ENCODE measurements around the gene EDAR. TPM values are rescaled to one million over a fixed set of nuclear protein-coding genes. Genes with fewer than 3 reads are reported as not detected.

EDAR gene
- total and polyA plus RNA-seq, 2 of the 8 experiments (the other 6 are each of a cell fraction or from before 2014, with no cell fraction given): not detected

- H4K20me1 ChIP-seq (replicated peaks in 1 of 2; ENCODE audit: control insufficient read depth in 1 of 2, insufficient read depth in 2 of 2, low read length in 2 of 2): no peaks in the 10 kb centered on the region
- no peak overlapping the region for H2BK12ac ChIP-seq (ENCODE audit: low read depth, low read length)
- H3K4ac ChIP-seq (replicated peaks; ENCODE audit: insufficient read length, low read depth, low read length): no peak overlapping the region
- FAIRE-seq: no peak
- H3K4me3 ChIP-seq (ENCODE audit: extremely low read depth in 1 of 4, insufficient read depth in 2 of 4, low read depth in 3 of 4, low read length in 4 of 4): no peak overlapping the region
- H3K4me1 ChIP-seq (replicated peaks in 1 of 4; ENCODE audit: control insufficient read depth in 3 of 4, insufficient read depth in 4 of 4, low read length in 3 of 4): peaks cover 0 to 7% (median 2%) of the 10 kb centered on the region in 4 experiments; a peak in 2 of 7 replicates
- ChIA-PET POLR2A (ENCODE audit: partially characterized antibody) (no interaction called here), CTCF (ENCODE audit: partially characterized antibody) (interaction anchor here (0.6 to 3.5 kb wide), 7 partner anchors 9 to 189 kb away, joined by 3 to 15 read pairs (median 5); partner anchors contain the start of gene SH3RF3)
- H2AFZ ChIP-seq (ENCODE audit: low read length): no peak overlapping the region
- no peak overlapping the region for H3K23ac ChIP-seq (ENCODE audit: insufficient read length)
- H3K23me2 ChIP-seq (ENCODE audit: low read depth, low read length): peaks cover 4% of the 10 kb centered on the region; the same call in 1 of the 2 replicates
- H3K36me3 ChIP-seq (ENCODE audit: control insufficient read depth in 2 of 4, insufficient read depth in 4 of 4, low read length in 3 of 4): no peaks in the 10 kb centered on the region
- no peak overlapping the region for H2BK120ac ChIP-seq (replicated peaks; ENCODE audit: low read depth, low read length)
- H2BK20ac ChIP-seq (ENCODE audit: low read length): no peak overlapping the region
- H2BK15ac ChIP-seq (ENCODE audit: low read length): no peak overlapping the region
- H3K79me2 ChIP-seq (ENCODE audit: control insufficient read depth in 1 of 2, insufficient read depth in 2 of 2, low read length in 2 of 2): no peaks in the 10 kb centered on the region
- no peaks in the 10 kb centered on the region; a peak in 1 of 4 replicates for H3K9me3 ChIP-seq (ENCODE audit: insufficient read depth in 2 of 2, low read depth in 1 of 2, low read length in 1 of 2)
- no peak overlapping the region for H3K14ac ChIP-seq (ENCODE audit: insufficient read length)
- H3K4me2 ChIP-seq (ENCODE audit: insufficient read depth in 1 of 2, low read depth in 2 of 2, low read length in 2 of 2): no peak overlapping the region
- no peak overlapping the region for H2AK5ac ChIP-seq (ENCODE audit: low read depth, low read length)
- H3K27me3 ChIP-seq (replicated peaks in 1 of 4; ENCODE audit: control insufficient read depth in 3 of 4, extremely low read depth in 1 of 4, insufficient read depth in 3 of 4, low read length in 3 of 4): no peaks in the 10 kb centered on the region
- no peak overlapping the region for H3K9ac ChIP-seq (replicated peaks in 1 of 4; ENCODE audit: extremely low read depth in 1 of 4, low read depth in 3 of 4, low read length in 3 of 4)
- H2BK5ac ChIP-seq (ENCODE audit: low read depth, low read length): no peak overlapping the region
- no peak overlapping the region for H3K18ac ChIP-seq (ENCODE audit: extremely low read depth, low read length)
- no peak overlapping the region for H4K8ac ChIP-seq (ENCODE audit: extremely low read depth, insufficient read depth, low read length)
- H3K56ac ChIP-seq (replicated peaks; ENCODE audit: insufficient read length, low read depth, low read length): no peak overlapping the region
- no peaks in the 10 kb centered on the region for H3K79me1 ChIP-seq (ENCODE audit: low read depth, low read length)
- H3K27ac ChIP-seq (ENCODE audit: low read depth, low read length): no peak overlapping the region
- 90% methylated on average over 13 of the region's 13 CpGs; no CpG with 5 or more reads in 1 of the 2 experiments for WGBS, 2 experiments (ENCODE audit: extremely low coverage in 1 of 2, insufficient coverage in 1 of 2, insufficient read length in 1 of 2, insufficient replicate concordance in 2 of 2, low coverage in 1 of 2, low lambda C conversion rate in 2 of 2, missing lambda C conversion rate in 1 of 2)
- H4K91ac ChIP-seq (replicated peaks; ENCODE audit: insufficient read length, low read length): no peak overlapping the region
- DNase-seq (ENCODE audit: low read depth in 1 of 2, low spot score in 2 of 2): no peak
- no peak overlapping the region for H4K5ac ChIP-seq (ENCODE audit: insufficient read length, low read depth, low read length)
- TF ChIP-seq SP1 (IDR thresholded peaks at IDR 0.05; ENCODE audit: low read depth, low read length): no peak
- no peak for TF ChIP-seq POLR2AphosphoS5 (IDR thresholded peaks at IDR 0.05; ENCODE audit: low read depth, low read length)
- TF ChIP-seq BRCA1 (IDR thresholded peaks at IDR 0.05; ENCODE audit: low read depth, low read length): no peak
- TF ChIP-seq HDAC6 (IDR thresholded peaks at IDR 0.05; ENCODE audit: low read depth, low read length): no peak
- TF ChIP-seq EP300 (IDR thresholded peaks at IDR 0.05; ENCODE audit: borderline replicate concordance in 1 of 2, low read depth in 2 of 2, low read length in 2 of 2): no peak
- TF ChIP-seq CTCF (IDR thresholded peaks at IDR 0.05; ENCODE audit: control extremely low read depth in 1 of 3, insufficient read depth in 1 of 3, low read depth in 1 of 3, low read length in 3 of 3): no peak
- TF ChIP-seq CBX8 (IDR thresholded peaks at IDR 0.05; ENCODE audit: borderline replicate concordance, low read depth, low read length): no peak
- TF ChIP-seq KDM5A (IDR thresholded peaks at IDR 0.05; ENCODE audit: low read length): no peak
- TF ChIP-seq POLR2A (IDR thresholded peaks at IDR 0.05; ENCODE audit: control extremely low read depth in 1 of 2, low read depth in 2 of 2, low read length in 2 of 2): no peak
- TF ChIP-seq, protein P1, sequence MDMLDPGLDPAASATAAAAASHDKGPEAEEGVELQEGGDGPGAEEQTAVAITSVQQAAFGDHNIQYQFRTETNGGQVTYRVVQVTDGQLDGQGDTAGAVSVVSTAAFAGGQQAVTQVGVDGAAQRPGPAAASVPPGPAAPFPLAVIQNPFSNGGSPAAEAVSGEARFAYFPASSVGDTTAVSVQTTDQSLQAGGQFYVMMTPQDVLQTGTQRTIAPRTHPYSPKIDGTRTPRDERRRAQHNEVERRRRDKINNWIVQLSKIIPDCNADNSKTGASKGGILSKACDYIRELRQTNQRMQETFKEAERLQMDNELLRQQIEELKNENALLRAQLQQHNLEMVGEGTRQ (IDR thresholded peaks at IDR 0.05; ENCODE audit: low read length): no peak
Measured at GRCh38 chr2:108940156-108940555, 48.9 kb downstream of the EDAR start.

Measured in H1 (cell line).